NCI-H1092 (cell line): ENCODE results near the gene NAB1.
"Not testable (repeated sequence)": the region's sequence is repeated elsewhere in the genome, so short reads cannot be mapped to it uniquely, and the experiment has no call there.

Experiments used
- DNase-seq: peaks from one replicate; lab custom pipeline; 2025; lab: John Stamatoyannopoulos, UW

The NAB1 gene, protein sequence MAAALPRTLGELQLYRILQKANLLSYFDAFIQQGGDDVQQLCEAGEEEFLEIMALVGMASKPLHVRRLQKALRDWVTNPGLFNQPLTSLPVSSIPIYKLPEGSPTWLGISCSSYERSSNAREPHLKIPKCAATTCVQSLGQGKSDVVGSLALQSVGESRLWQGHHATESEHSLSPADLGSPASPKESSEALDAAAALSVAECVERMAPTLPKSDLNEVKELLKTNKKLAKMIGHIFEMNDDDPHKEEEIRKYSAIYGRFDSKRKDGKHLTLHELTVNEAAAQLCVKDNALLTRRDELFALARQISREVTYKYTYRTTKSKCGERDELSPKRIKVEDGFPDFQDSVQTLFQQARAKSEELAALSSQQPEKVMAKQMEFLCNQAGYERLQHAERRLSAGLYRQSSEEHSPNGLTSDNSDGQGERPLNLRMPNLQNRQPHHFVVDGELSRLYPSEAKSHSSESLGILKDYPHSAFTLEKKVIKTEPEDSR

DNA sequence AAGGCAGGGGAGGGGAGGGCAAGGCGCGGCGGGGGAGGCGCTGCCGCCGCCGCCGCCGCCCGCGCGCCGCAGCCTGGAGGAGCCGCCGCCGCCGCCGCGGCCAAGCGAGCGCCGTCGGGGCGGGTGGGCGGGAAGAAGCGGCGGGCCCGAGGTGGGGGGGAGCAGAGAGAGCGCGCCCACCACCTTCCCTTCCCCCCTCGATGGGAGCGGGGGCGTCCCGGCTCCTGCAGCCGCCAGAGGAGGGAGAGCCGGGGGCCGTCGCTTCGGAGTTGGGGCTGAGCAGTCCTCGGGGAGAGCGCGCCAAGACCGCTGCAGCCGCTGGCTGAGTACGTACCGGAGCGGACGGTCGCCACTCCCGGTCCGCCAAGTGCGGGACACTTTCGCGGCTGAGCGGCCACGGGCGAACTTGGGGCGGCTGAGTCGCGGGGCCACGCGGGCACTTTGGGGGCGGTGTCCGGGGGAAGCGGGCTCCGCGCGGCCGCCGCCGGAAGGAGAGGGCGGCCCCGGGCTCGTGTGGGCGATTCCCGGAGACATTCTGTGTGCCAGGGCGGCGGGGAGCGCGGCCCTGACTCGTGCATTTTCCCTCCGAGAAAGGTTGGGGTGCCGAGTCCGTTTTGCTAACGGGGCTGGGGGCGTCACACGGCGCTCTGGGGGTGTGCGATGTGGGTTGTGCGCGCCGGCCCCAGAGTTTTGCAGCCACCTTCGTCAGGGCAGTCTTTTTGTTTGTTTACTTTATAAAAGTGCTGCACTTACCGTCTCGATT, at the start of gene NAB1:
Gene NAB1 (plus strand): TSS at position 49 of the 763 bp plus-strand sequence. CDS start 10,094 bp downstream, outside the sequence.
- peak; percentile 27 for DNase-seq

DNA sequence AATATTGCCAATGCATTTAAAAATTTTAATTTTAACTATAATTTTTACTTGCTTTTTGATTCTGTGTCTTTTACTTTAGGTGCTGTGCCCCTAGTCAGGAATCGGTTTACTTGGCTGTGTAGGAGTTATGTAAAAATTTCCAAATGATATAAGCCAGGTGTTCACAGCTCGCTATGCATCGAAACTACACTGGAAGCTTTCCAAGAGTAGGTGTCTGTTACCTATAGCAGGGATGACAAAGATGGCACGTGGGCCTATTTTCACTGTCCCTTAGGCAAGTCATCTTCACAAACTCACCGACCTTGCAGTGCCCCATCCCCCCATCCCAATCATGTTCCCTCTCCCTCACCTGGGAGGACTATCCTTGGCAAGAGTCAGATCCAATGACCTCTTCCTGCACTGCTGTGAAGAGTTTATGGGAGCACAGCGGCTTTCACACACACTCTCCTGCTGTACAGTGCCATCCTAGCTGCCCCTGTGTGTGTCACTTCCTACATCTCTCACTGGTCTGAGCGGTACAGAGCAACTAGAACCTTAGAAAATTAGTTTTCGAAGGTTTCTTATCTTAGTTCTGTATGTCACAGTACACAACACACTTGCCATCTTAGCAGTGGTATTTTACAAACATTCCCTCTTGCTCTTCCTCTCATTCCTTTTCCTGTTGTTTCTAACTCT, 49.2 kb upstream of the NAB1 start:
- DNase-seq: no peak

DNA sequence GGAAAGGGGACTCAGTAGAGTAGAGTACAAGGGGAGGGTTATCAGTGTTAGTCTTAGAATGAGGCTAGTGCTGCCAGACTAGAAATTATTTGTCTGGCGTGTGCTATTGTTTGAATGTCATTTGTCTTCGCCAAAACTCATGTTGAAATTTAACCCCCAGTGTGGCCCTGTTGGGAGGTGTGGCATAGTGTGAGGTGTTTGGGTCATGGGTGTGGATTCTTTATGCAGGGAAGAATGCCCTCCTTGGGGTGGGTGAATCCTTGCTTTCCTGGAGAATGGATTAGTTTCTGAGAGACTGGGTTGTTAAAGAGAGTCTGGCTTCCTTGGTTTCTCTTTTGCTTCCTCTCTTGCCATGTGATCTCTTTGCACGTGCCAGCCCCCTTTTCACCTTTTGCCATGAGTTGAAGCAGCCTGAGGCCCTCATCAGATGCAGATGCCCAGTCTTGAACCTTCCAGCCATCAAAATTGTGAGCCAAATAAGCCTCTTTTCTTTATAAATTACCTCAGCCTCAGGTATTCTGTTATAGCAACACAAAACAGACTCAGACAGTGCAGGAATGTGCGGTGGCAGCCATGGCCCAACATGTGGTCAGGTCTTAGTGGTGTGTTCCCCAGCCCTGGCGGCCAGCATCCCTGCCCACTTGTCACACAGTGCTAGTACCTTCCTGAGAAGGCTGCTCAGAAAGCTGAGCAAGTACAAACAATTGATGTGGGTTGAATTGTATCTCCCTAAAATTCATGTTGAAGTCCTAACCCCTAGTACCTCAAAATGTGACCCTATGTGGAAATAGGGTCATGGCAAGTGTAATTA, 48.4 kb upstream of the NAB1 start:
- DNase-seq: no peak

DNA sequence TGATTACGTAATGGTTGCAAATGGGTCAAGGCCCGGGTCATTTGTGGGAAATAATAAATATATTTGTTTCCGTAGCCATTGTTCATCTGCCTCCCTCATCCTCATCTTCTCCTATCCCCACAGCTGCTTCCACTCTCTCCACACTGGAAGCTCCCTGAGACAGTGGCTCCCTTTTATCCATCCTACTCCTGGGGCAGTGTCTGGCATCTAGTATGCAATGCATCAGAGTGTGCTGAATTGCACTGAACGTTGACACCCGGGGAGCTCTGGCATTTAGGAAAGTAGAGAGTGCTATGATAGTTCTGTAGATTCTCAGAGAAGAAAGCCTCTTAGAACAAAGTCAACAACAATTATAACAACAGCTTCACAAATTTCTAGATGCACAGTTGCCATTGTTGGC, 45.5 kb upstream of the NAB1 start:
- DNase-seq: no peak

DNA sequence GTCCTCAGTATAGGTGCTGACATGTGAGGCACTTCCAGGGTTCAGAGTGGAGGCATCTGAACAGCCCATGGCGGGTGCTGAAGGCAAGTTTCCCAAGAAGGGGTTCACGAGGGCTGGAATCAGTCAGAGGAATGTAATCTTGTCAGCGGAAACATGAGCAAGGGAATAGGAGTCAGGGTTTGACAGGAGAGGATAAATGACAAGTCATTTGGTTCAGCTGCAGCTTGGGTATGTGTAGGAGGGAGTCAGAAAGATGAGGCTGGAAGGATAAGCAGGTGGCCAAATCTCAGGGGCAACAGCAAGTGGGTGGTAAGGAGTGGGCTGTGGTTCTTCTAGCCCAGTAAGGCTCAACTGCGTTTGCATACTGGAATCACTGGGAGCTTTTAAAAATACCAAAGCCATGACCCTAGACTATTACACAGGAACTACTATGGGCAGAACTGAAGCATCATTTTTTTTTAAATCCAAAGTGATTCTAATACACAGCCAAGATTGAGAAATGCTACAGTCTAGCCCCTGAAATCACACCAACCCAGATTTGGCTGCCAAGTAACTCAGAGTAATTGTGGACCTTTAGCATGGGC, 41.8 kb upstream of the NAB1 start:
- no peak for DNase-seq

DNA sequence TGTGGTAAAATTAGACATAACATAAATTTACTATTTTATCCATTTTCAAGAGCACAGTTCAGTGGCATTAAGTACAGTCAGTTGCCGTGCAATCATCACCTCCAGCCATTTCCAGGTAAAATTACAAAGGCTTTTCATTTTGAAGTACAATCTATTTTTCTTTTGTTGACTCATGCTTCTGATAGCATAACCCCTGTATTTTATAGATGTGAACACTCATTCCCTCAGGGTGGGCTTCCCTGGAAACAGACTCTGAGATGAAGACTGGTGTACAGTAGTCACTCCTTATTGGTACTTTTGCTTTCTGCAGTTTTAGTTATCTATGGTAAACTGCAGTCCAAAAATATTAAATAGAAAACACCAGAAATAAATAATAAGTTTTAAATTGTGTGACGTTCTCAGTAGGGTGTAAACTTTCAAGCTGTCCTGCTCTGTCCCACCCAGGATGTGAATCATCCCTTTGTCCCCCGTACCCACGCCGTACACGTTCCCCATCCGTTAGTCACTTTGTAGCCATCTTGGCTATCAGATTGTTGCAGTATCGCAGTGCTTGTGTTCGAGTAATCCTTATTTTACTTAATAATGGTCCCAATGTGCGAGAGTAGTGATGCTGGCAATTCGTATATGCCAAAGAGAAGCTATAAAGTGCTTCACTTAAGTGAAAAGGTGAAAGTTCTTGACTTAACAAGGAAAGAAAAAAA, 41.1 kb upstream of the NAB1 start:
- DNase-seq: no peak

DNA sequence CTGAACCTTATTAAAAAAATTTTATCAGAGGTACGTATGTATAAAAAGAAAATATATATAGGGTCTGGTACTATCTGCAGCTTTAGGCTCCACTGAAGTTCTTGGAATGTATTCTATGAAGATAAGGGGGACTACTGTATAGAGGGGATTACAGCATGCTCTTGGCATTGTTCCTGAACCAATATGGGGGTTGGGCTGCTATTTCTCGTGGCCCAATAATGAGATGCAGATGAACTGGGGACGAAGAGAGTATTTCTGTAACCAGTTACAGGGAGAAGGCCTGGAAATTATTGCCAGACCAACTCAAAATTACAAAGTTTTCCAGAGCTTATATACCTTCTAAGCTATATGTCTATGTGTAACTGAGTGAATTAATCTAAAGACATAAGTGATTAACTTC, 40.0 kb upstream of the NAB1 start:
- not testable (repeated sequence) for DNase-seq

DNA sequence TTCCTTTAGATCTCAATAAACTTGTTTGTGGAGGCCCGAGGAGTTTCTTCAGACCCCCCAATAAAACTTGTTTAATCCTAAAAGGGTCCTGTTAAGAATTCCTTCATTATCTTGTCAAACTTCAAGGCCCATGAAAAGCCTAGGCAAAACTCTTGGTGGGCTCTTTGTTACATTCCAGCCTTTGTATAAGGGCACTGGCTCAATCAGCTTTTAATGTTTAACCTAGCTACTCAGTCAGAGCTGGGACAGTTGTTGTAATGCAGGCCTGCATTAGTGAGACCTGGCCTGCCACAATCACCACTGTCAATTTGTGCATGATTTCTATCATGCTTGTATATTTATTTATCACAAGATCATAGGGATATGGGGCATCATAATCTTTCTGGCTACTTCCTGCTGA, 39.5 kb upstream of the NAB1 start:
- not testable (repeated sequence) for DNase-seq

DNA sequence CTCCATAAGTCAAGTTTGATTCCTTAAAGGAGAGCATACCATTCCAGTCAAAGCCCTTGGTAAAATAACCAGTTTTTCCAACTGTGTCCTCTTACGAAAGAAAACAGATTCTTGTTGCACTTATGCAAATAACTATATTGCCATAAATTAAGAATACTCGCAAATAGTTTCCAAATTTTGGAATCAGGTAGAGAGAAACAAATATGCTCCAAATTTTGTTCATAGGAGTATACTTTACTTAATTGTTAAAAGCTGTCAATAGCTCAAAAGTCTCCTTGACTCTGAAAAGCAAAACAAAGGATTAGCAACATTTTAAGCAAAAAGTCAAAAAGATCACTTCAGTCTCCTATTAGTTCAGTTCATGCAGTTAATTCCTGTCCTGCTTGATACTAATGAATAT, 38.4 kb upstream of the NAB1 start:
- DNase-seq: not testable (repeated sequence)

DNA sequence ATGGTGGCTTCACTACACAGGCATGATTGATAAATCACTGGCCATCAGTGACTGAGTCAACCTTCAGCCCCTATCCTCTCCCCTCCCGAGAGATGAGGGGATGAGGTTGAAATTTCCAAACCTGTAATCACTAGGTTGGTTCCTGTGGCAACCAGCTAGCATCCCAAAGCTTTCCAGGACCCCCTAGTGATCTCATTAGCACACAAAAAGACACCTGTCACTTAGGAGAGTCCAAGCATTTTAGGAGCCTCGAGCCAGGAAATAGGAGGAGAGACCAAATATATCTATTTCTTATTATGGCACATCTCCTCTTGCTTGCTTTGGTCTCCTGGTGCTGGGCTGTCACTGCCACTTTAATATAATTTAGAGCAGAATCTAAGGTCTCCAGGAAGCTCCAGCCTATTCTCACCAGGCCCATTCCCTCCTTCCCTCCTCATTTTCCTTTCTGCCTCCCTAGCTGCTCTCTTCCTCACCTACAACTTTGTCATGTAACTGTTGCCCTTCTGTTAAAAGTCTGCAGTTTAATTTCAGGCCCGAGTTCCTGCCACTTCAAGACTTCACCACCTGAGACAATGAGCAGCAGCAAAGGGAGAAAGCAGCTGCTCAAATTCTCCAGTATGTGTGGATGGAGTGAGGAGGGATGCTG, 33.2 kb upstream of the NAB1 start:
- DNase-seq: no peak

DNA sequence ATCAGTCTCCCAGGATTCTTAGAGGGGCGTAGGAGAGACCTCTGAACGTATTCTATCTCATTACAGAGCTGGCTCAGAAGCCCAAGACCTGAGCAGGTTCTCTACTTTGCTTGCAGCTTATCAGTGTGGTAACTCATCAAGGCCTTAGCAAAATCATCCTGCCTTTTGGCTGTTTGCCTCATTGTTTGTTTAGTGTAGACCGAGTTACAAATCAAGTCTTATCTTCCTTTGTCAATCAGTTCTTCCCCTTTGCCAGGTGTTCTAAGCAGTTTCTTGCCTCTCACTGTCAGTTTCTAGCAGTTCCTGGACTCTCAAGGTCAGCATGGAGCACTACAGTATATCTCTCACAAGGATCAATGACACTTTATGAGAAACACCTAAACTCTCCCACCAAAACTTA, 30.9 kb upstream of the NAB1 start:
- no peak for DNase-seq

DNA sequence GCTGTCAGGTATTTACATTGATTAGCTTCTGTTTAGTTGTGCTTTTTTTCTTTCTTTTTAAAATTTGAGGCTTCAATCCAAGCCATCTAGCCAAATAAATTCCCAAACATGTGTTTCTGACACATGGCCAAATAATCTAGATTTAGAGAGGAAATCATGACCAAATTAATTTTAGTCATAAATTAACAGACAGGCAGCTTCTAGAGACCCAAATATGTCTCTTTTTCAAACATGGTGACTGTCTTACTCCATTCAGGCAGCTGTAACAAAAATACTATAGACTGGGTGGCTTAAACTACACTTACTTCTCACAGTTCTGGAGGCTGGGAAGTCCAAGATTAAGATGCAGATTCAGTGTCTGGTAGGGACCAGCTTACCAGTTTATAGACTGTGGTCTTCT, 23.2 kb upstream of the NAB1 start:
- DNase-seq: no peak

DNA sequence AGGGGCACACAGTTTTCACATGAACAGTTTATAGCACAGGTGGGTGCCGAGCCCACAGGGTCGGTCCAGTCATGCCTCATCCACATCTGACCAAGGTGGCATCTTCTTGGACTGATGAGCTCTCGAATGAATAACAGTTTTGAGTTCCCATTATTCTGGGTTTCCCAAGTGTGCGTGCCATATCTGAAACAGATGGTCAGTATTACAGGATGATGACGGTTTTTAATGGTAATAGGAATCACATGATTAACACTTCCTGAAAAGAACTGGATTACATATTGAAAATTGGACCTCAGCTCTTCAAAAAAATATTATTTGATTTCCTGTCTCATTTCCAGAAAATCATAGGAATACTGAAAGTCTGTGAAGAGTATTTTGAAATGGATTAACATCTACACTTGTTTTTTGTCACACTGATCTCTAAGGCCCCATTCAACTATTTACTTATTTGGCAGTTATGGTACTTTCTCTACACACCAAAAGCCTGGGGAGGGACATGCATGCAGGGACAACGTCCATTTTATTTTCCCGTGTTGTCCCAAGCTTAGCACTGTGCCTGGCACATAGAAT, 22.2 kb upstream of the NAB1 start:
- no peak for DNase-seq

DNA sequence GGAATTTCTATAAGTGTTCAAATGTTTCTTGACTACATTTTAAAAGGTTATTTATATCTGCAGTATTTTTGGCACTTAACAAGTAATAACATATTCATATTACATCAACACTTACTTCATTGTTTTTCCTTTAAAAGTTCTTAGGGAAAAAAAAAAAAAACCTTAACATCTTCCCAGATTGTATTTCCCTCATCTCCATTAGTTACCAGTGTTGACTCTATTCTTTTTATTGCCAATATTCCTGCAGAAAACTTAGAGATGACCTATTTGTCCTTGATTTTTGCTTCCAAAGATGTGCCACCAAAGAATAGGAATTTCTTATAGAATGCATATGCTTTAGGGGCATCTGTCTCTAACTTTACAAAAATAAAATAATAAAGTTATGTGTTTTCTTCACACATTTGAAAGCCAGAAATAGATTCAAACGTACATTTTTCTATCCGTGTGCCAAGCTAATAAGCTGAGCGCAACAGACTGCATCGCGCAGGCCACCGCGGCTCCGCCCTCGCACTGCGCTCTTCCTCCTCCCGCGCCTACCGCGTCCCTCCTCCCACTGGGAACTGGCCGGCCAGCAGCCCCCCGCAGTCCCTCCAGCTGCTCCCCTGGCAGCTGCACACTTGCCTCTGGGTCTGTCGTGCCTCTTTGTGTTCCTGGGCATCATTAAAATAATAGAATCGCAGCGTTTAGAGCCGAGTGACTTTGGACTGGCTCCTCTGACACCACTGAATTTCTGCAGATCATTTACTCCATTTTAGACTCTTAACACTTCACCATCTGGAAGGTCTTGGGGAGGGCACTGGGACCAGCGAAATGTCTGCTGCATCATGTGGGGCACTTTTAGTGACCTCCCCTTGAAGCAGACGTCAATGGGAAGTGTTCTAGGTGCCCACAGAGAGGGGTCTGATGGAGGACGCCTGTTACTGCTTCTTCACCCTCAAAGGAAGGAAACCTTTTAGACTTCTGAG, 21.2 kb upstream of the NAB1 start:
- peak; percentile 63 for DNase-seq

DNA sequence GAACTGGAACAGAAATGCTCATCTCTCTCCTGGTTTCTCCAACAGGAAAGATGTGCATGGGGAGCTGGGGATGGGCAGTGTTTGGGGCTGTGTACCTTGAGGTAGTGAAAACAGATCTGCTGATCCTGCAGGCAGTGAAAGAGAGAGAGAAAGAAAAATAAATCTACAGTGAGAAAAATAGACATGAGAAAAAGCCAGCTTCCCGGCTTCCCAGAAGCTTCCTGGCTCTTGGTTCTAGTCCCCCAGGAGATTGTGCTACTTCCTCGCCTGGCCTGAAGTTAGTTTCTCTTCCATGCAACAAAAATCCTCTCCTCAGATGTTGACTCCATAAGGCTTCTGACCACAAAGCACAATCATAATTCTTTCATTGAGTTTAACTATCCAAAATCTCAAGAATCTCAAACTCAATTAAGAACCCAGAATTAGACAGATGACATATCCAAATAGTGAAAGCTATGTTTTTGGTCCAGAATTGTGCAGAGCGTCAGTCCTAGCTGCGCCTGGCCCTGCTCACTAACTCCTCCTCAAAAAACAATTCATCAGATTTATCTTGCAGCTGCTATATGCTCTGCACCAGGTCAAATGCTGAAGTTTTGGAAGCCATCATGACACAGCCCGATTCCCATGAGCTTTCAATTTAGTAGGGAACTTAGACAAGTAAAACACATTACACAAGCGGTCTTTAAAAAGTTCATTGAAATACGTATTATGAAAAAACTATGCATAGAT, 20.1 kb upstream of the NAB1 start:
- DNase-seq: no peak

DNA sequence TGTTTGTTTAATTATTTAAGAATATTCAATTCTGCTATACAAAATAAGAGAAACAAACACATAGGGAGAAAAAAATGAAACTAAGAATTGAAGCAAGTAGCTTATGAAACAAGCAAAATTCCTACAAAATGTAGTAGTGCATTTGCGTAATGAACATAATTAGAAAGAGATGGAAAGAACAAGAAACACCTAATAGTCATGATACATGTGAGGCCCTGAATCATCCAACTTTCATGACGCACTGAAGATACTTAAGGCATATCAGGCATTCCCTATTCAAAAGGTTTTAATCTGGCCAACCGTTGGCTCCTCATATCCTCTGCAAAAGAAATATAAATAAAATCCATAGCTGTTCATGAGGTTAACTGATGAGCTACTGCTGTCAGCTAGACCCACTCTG, 14.5 kb upstream of the NAB1 start:
- DNase-seq: no peak

DNA sequence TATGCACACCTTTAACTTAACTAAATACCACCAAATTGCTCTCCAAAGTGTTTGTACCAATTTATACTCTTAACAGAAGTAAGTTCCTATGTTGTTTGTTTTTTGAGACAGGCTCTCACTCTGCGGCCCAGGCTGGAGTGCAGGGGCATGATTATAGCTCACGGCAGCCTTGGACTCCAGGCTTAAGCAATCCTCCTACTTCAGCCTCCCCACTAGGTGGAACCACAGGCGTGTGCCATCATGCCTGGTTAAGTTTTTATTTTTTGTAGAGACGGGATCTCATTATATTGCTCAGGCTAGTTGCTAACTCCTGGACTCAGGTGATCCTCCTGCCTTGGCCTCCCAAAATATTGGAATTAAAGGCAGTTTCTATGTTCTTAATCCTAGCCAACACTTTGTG, 13.1 kb upstream of the NAB1 start:
- no peak for DNase-seq

DNA sequence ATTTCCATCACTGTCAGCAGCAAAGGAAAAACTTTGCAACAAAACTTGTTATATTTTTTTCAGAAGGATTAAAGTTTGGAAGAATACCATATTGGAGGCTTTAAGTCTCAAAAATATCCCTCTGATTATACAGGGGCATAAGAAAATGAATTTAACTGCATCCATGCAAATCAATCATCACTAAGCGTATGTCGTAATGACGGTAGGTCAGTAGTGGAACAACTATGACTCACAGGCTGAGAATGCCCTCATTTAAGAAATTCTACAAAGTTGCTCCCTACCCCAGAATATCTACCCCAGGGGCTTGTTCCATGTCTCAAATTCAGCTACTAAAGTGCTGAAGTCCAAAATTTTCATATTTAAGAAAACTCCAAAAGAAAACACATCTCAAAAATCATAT, 12.5 kb upstream of the NAB1 start:
- DNase-seq: no peak
